Mammary epithelial cell (primary cell): ENCODE data around the gene SLC26A9.

Source experiments
- EZH2 ChIP-seq: IDR thresholded peaks from 2 replicates; pipeline ENCODE4 v1.6.1; 2012; ENCODE audit warnings: low read length, inconsistent platforms, borderline replicate concordance
- TF ChIP-seq, protein P1 (sequence below), 2 donors: IDR thresholded peaks in 1 of 2; conservative IDR thresholded peaks in 1 of 2; 2 replicates each; pipeline ENCODE4 v1.5.1; 2011 to 2012; ENCODE audit warnings: inconsistent platforms in 2 of 2, low read length in 2 of 2, mild to moderate bottlenecking in 2 of 2, control low read depth in 1 of 2, low read depth in 1 of 2; ENCODE audit not compliant: insufficient read depth in 1 of 2; ENCODE audit errors: extremely low read depth in 1 of 2

DNA sequence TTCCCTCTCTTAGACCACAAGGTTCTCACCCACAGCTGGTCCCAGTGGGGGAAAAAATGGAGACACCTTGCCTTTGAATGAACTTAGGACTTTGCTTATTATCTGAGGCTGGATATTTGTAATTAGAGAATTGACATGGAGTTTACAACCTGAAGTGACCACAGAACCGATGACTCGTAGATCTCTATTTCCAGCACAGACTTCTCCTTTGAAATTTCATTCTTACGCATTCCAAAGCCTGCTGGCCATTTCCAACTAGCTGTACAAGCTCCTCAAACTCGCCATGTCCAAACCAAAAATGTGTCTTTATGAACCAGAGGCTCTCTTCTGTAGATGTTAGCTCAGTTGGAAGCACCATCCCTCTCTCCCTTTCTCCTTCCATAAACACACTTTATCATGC is 48.0 kb upstream of the SLC26A9 start:
- TF ChIP-seq, protein P1, sequence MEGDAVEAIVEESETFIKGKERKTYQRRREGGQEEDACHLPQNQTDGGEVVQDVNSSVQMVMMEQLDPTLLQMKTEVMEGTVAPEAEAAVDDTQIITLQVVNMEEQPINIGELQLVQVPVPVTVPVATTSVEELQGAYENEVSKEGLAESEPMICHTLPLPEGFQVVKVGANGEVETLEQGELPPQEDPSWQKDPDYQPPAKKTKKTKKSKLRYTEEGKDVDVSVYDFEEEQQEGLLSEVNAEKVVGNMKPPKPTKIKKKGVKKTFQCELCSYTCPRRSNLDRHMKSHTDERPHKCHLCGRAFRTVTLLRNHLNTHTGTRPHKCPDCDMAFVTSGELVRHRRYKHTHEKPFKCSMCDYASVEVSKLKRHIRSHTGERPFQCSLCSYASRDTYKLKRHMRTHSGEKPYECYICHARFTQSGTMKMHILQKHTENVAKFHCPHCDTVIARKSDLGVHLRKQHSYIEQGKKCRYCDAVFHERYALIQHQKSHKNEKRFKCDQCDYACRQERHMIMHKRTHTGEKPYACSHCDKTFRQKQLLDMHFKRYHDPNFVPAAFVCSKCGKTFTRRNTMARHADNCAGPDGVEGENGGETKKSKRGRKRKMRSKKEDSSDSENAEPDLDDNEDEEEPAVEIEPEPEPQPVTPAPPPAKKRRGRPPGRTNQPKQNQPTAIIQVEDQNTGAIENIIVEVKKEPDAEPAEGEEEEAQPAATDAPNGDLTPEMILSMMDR (conservative IDR thresholded peaks at IDR 0.05 in 1 of 2, IDR thresholded peaks at IDR 0.05 in 1 of 2; ENCODE audit: extremely low read depth in 1 of 2, insufficient read depth in 1 of 2, low read depth in 1 of 2, low read length in 2 of 2): no peak
- no peak for TF ChIP-seq EZH2
